Stimulated activated CD8-positive, alpha-beta memory T cell treated with anti-CD3 and anti-CD28 coated beads, Interleukin-12 subunit alpha, Interleukin-12 subunit beta, amount 100 ng/mL, for 24 hours (primary cell): Measurements from ENCODE around the gene PATL2.
"Not testable (repeated sequence)": the region's sequence is repeated elsewhere in the genome, so short reads cannot be mapped to it uniquely, and the experiment has no call there.

Source experiments
- DNase-seq: peaks from one replicate; pipeline ENCODE4 v3.0.0-alpha.2; 2020; ENCODE audit errors: extremely low read depth

The PATL2 gene

DNA sequence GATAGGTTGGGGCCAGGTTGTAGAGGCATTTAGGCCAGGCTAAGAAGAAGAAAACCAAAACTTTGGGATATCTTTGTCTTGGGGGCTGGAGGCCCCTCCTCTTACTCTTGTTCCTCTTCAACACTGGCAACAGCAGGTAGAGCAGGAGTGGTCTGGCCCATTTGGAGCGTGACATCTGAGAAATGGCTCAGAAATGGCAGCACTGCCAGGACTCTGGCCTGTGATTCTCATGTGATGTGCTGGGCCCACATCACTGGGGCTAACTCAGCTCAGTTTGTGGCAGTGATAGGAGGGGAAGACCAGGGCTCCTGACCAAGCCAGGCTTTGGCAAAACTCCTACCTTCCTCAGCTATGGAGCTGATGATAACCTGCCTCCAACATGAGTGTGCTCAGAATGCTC, 18.5 kb downstream of the PATL2 start:
- DNase-seq = no peak

DNA sequence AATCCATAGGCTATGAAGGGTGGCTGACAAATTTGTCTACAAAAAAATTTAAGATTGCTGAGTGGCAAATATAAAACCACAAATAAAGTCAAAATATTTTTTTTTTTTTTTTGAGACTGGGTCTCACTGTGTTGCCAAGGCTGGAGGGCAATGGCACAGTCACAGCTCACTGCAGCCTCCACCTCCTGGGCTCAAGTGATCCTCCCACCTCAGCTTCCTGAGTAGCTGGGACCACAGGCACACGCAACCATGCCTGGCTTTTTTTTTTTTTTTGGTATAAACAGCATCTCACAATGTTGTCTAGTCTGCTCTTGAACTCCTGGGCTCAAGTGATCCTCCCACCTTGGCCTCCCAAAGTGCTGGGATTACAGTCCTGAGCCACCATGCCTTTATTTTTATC, 20.9 kb downstream of the PATL2 start:
- DNase-seq = not testable (repeated sequence)

DNA sequence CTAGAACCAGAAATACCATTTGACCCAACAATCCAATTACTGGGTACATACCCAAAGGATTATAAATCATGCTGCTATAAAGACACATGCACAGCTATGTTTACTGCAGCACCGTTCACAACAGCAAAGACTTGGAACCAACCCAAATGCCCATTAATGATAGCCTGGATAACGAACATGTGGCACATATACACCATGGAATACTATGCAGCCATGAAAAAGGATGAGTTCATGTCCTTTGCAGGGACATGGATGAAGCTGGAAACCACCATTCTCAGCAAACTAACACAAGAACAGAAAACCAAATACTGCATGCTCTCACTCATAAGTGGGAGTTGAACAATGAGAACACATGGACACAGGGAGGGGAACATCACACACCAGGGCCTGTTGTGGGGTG, 21.8 kb downstream of the PATL2 start:
- DNase-seq = not testable (repeated sequence)

DNA sequence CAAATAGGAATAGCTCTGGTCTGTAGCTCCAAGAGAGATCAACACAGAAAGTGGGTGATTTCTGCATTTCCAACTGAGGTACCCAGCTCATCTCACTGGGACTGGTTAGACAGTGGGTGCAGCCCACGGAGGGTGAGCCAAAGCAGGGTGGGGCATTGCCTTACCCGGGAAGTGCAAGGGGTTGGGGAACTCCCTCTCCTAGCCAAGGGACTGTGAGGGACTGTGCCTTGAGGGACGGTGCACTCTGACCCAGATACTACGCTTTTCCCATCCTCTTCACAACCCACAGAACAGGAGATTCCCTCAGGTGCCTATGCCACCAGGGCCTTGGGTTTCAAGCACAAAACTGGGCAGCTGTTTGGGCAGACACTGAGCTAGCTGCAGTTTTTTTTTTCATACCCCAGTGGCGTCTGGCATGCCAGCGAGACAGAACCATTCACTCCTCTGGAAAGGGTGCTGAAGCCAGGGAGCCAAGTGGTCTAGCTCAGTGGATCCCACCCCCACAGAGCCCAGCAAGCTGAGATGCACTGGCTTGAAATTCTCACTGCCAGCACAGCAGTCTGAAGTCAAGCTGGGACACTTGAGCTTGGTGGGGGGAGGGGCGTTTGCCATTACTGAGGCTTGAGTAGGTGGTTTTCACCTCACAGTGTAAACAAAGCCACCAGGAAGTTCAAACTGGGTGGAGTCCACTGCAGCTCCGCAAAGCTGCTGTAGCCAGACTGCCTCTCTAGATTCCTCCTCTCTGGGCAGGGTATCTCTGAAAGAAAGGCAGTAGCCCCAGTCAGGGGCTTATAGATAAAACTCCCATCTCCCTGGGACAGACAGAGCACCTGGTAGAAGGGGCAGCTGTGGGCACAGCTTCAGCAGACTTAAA, 28.1 kb downstream of the PATL2 start:
- DNase-seq = peak; percentile 51

DNA sequence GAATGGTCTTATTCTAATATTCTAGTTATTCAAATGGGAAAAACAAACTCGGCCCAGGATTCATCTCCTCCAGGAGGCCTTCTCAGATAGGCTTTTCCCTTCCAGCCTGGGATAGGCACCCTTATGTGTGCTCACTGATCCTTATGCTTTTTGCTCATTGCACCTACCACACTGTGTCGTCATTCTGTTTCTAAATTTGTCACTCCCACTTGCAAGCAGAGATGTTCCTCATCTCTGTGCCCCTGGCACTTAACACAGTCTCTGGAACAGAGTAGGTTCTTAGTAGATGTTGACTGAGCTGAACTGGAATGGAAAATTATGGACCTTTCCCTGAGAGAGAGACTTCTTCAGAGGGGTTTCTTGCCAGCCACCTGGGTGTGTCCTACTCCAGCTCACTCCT, 28.9 kb downstream of the PATL2 start:
- DNase-seq = no peak

DNA sequence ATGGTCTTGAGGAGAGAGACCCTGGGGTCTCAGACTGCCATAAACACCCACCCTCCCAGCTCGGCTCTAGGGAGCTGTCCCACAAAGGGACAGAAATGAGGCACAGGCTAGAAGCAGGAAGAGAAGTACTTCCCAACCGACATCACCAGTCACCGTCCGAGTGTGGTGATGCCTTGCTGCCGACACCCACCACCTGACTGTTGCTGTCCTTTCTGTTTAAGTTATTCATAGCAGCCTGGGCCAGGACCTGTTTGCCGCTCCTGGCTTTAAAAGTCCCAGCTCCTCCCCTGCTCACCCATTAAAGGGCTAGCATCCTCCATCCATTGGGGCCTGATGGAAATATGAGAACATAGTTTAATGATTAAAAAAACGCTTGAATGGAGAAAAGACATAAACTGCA, 34.4 kb downstream of the PATL2 start:
- DNase-seq = no peak

DNA sequence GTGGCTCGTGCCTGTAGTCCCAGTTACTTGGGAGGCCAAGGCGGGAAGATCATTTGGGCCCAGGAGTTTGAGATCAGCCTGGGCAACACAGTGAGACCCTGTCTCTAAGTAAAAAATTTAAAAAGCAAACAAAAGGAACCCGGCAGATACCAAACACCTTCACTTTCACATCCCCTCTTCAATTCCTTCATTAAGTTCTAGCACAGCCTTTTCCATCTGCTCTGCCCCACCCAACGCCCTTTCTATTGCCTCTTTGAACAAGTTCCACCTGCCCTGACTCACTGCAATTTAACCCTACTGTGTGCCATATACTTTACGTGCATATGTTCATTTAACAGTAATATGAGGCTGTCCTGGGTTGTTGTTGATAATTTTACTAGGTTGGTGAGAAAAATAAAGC, 35.2 kb downstream of the PATL2 start:
- no peak for DNase-seq

DNA sequence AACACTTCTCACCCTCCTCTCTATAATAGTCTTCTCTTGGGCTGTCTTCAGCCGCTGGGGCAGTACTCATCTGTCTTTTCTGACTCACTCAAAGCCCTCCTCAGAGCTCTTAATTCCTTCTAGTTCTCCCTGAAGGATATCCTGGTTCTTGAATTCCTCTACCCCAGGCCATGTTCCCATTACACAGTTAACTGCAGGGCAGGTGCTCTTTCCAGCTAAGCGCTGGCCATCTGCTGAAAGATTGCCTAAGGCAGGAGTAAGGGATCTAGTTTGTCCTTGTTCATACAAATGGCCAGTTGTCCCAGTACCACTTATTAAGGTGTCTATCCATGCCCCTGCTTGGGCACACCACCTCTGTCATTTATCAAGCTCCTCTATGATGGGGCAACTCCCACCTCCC, 37.5 kb downstream of the PATL2 start:
- no peak for DNase-seq

DNA sequence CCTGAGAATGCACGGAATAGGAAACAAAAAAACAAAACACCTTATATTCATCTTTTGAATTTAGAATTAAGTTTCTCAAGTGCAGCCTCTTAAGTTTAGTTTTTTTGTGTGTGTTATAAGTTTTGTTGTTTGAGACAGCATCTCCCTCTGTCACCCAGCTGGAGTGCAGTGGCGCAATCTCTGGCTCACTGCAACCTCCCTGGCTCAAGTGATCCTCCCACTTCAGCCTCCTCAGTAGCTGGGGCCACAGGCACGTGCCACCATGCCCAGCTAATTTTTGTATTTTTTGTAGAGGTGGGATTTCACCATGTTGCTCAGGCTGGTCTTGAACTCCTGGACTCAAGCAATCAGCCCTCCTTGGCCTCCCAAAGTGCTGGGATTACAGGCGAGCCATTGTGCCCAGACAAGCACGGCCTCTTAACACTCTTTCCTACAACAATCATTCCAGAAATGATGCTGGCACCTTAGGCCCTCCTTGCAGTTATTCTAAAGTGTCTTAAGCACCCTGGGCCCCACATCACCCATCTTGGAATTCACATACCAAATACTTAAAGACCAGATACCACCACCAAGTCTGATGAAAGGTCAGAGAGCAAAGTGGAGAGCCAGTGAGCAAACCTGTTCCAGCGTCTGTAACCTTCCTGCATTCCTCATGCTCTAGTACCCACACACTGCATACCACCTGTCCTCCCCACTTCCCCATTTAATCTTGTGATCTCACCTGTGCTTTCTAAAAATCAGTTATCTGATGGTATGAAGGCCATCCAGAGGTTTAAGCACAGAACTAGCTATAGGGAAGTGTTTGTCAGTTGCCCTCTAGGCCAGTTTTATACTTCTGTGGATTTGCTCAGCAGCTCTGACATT, 40.8 kb downstream of the PATL2 start:
- no peak for DNase-seq

DNA sequence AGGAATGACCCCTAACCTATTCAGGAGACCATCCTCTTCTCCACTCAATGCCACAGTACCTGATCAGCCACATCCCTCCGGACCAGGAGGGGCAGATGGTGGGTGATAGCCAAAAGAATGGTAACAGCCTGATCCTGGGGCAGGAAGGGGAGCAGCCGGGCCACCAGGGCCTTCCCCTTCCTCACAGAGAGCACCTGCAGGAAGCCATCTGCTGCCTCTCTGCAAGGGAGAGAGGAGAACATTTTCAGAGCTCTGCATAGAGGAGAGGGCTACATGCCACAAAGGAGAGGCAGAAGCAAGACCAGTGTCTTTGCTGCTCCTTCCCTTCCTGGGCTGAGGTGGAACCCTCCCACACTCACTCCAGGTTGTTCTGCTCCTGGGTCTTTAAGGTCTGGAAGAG, 42.2 kb downstream of the PATL2 start:
- no peak for DNase-seq

DNA sequence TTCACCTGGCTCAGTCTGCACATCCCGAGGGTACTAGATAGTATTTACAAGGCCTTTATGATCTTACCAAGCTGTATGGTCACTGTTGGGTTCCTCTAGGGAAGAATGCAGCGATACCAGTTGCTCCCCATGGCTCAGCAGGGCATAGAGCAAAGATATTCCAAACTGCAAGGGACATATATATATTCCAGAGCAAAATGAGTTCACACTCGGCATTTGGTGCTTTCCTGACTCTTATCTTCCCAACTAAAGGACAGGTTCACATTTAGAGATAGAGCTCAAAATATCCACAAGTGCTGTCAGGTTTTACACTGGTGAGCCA, 44.1 kb downstream of the PATL2 start:
- DNase-seq = no peak

DNA sequence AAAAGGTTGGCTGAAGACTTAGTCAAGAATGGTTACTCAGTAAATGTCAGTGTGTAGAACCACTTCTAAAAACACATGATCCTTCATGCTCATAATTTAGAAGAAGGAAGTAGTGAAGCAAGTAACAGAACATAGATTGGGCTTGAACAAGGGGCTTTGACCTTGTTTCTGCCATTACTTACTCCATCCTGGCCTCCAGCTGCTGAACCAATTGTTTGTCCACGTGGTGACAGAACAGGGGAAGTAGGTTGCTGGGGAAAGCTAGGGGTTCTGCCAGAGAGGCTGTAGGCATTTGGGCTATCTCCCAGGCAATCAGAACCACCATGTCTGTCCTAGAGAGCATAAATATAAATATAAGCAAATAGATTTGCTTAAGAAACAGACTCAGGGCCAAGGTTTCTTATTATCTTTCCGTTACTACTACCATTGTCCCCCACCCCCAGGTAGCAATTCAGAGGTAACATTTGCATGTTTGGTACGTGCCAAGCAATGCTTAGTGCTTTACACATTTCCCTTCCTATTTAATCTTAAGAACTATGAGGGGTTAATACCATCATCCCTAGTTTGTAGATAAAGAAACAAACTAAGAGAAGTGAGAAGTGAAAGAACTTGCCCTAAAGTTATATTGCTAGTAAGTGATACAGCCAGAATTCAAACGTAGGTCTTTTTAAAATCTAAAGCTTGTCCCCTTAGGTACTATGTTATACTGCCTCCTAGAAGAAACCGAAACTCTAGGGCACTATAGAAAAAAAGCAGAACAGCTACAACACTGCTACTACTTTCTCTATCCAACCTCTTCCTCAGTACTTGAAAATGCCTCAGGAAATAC, 44.7 kb downstream of the PATL2 start:
- DNase-seq = no peak

DNA sequence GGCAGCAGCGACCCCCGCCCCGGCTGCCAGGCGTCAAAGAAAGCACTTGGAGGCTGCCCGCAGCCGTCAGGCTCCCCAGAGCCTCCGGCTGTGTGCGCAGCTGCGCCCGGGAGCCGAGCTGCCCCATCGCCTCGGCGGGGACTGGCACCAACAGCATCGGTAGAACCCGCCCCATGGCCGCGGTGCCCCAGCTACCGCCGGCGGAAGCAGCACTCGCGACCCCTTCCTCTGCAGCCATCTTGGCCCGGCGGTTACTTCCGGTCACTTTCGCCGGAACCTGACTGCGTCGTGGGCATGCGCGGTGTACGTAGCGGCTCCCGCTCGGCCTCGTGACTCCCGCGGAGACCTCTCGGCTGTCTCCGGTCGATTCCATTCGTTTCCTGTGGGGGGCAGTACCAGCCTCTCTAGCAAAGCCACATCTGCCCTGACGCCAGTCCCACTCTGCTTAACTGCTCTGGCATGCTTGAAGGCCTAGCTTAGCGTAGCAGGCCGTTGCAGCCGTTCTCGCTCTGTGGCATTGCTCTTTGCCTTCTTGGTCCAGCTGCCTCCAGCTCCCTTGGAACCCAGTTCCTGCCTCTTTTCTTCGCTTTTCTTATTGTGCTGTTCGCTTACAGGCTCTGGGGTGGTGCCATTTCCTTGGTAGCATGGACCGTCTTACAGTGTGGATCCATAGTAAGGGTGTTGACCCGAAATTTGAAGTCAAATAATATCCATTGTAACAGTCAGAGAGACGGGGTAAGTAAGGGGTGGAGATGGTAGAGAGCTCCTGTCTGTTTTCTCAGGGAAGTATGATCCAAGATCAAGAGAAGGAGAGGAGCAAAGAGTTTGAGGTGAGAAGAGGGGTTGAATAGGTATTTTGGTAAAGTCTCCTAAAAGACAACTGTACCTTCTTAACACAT, 47.5 kb downstream of the PATL2 start, which contains the start of gene SPG11:
TSS of gene SPG11 (minus strand) at position 253 of the 899 bp plus-strand sequence. CDS start at position 238, 15 bp downstream.
- peak; percentile 85 for DNase-seq

DNA sequence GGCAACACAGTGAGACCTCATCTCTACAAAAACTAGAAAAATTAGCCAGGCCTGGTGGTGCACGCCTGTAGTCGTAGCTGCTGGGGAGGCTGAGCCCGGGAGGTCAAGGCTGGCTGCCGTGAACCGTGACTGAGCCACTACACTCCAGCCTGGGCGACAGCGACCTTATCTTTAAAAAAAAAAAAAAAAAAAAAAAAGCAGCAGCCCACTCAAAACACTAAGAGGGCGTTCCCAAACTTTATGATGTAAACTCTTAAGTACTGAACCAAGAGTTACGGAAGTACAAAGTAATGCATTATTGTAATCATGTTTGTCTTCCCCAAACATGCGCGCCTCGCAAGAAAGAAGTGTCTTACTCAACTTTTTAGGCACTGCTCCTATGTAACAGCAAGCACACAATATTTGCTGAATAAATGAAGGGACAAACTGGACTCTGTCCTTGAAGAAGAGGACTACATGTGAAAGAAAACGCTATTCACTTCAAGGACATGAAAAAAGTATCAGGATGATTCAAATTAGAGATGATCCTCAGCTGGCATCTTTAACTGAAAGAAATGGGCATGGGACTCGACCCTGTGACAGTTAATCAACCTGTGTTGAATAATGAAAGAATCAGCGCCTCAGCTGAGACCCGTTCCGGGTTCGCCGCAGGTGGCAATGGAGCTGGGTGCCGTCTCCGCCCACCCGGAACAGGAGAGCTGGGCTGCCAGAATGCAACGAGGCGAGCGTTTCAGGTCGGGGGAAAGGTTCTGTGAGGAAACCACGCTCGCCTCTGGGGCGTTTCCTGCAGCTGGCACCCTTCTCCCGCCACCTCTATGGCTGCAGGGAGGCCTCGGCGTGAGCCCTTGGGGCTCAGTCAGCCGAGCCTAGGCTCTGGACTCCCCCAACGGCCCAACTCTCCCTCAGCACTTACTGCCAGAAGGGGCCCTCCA, 48.4 kb downstream of the PATL2 start:
- peak; percentile 62 for DNase-seq

DNA sequence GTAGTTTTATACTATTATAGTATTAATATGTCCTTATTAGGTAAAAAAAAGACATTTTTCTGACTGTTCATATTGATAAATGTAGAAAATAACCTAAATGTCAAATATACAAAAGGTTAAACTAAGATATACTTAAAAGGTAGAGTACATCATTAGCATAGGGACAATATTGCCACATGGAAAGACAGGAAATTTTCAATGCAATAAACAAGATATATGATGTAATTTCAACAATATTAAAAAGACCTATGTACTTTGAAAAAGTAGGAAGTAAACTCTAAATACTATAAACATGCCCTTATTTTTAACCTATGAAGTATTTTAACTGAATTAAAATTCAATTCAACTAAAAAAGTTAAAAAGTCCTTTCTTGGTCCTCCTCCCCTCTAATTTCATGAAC, 49.5 kb downstream of the PATL2 start:
- DNase-seq = no peak

DNA sequence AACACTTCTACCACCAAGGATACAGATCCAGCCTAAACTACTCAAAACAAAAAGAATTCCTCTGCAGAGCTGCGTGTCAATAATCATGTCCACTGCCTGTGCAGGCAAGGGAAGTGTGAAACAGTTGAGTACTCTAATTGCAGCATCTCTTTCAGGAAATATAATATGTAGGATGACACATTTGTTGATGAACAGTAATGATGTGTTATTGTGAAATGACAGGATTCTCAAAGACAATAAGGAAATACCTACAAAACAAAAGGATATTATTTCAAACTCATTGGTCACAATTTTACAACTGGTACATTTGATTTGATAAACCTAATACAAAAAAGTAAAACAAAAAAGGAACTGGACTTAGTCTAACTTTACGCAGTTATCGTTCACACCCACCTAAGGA, 52.1 kb downstream of the PATL2 start:
- DNase-seq = no peak

DNA sequence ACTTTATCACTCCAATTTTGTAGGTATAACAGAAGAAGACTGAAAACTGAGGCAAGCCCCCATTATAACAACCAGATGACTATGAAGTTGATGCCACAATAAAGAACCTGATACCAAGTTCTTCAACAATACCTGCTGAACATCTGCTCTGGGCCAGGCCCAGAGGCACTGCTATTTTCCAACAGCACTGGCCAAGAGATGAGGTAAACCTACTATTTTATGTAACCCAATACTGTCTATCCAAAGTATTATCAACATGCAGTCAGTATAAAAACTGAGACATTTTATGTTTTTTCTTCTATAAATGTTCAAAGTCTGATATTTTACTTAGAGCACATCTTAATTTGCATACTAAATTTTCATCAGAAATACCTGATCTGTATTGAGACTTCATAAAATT, 53.7 kb downstream of the PATL2 start:
- DNase-seq = no peak

DNA sequence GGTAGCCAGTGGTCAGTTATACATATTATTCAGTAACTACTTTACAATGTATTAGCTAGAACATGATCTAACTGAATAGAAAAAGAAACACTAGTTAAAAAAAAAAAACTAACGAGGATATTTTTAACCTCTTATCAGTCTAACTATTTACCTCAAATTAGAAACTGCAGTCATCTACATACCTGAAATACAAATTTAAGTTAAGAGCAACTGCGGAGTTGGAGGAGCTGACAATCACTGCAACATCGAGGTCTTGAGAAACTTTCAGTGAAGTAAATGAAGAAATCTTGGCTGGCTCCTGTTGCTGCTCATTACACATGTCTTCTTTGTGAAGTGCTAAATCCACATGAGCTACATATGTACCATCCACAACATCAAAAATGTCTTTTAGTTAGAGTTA, 54.2 kb downstream of the PATL2 start:
- no peak for DNase-seq

DNA sequence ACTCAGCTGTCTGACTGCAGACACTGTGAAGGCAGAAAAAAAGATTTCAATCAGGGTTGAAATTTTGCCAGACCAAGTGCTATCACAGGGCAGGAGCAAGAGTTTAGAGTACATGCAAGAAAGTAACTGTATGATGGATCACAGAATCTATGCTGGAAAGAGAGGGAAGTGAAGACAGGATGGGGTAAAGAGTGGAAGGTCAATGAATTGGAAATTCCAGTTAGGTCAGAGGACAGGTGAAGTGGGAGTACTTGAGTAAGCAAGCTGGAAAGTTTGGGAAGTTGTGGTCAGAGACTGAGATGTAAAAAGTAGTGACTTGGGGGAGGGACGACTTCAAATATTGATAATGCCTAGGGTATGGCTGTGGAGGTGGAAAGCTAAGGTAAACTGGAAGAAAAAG, 54.8 kb downstream of the PATL2 start:
- DNase-seq = no peak

DNA sequence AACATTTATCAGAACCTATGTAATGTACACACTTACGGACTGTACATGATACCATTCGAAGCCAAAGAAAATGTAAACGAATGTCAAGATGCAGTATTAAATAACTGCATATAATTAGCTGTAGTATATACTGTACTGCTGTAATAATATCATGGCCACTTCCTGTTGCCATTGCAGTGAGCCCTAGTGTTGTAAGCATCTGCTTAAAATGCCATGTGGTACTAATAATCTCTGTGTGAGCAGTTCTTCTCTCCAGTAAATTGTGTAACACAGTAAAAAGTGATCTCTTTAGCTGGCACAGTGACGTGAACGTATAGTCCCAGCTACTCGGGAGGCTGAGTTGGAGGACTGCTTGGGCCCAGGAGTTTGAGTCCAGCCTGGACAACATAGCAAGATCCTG, 56.3 kb downstream of the PATL2 start:
- no peak for DNase-seq
